HG02973 (cell line): ENCODE results near the gene UPK1B.

Experiments used
- ATAC-seq: cut with Tn5 transposase; IDR thresholded peaks from one replicate; pipeline ENCODE4 v1.9.1; 2021; ENCODE audit warnings: moderate library complexity; ENCODE audit not compliant: unreplicated experiment

UPK1B gene

DNA sequence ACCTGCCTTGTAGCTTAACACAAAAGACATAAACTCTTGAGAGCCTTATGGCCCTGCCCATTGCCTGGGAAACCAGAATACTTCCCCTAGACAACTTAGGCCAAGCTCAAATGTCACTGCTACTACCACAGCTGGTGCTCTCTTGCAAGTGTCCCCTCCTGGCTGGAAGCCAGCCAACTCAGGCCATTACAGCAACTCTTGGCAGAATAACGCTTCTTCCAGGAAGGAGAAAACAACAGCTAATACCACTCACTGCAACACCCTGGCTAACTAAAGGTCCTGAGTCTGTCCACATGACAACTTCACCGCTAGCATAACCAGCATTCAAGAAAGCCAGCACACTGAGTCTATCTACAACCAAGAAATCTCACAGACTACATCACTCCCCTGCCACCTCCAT is 72.4 kb downstream of the UPK1B start:
- ATAC-seq, result no peak
